Measurements from ENCODE around the gene SSBP4.
"Not testable (repeated sequence)": the region's sequence is repeated elsewhere in the genome, so short reads cannot be mapped to it uniquely, and the experiment has no call there.

SSBP4 gene

DNA sequence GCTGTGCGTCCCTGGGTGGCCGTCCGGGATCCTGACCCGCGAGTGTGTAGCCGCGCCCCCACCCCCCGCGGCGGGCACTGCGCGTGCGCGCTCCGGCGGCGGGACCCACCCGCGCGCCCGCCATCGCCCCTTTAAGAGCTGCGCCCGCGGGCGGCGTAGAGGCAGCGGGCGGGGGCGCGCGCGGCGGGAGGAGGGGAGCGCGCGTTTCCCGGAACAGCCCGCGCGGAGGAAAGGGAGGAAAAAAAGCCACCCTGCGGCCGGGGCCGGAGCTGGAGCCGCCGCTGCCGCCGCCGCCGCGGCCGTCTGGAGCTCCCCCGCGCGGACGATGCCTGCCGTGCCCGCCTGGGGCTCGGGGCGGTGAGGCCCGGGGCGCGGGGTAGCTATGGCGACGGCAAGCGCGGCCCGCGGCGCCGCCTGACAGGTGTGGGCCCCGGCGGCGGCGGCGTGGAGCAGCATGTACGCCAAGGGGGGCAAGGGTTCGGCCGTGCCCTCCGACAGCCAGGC, at the start of gene SSBP4:
SSBP4 (plus strand) TSS at position 204 of the 504 bp plus-strand sequence; CDS start at position 455, 251 bp downstream.
- DNase-seq (ENCODE audit: low read depth in 2 of 2): peak; percentile 79 to 89

GRCh38 chr19:18373407-18373891, 45.7 kb upstream of the SSBP4 start:
- no peak overlapping the region for H3K4me3 ChIP-seq (replicated peaks in 1 of 2; ENCODE audit: low read depth in 2 of 2, low read length in 2 of 2)
- DNase-seq (ENCODE audit: low read depth in 2 of 2): no peak
- TF ChIP-seq, protein P1, sequence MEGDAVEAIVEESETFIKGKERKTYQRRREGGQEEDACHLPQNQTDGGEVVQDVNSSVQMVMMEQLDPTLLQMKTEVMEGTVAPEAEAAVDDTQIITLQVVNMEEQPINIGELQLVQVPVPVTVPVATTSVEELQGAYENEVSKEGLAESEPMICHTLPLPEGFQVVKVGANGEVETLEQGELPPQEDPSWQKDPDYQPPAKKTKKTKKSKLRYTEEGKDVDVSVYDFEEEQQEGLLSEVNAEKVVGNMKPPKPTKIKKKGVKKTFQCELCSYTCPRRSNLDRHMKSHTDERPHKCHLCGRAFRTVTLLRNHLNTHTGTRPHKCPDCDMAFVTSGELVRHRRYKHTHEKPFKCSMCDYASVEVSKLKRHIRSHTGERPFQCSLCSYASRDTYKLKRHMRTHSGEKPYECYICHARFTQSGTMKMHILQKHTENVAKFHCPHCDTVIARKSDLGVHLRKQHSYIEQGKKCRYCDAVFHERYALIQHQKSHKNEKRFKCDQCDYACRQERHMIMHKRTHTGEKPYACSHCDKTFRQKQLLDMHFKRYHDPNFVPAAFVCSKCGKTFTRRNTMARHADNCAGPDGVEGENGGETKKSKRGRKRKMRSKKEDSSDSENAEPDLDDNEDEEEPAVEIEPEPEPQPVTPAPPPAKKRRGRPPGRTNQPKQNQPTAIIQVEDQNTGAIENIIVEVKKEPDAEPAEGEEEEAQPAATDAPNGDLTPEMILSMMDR (IDR thresholded peaks at IDR 0.05; ENCODE audit: low read depth, low read length): no peak

More for the DNA sequence above, at the start of gene SSBP4:
- TF ChIP-seq, protein P1 (IDR thresholded peaks at IDR 0.05; ENCODE audit: low read depth, low read length): no peak
- H3K4me3 ChIP-seq (replicated peaks in 1 of 2; ENCODE audit: low read depth in 2 of 2, low read length in 2 of 2): peak within 1 kb of the TSS; percentile 77 to 83

- H3K4me3 ChIP-seq (replicated peaks in 1 of 2; ENCODE audit: low read depth in 2 of 2, low read length in 2 of 2): no peak overlapping the region
- DNase-seq (ENCODE audit: low read depth in 2 of 2): peak; percentile 99
- TF ChIP-seq, protein P1 (IDR thresholded peaks at IDR 0.05; ENCODE audit: low read depth, low read length): no peak
These were observed 45.1 kb upstream of the SSBP4 start for GRCh38 chr19:18373892-18374629.

GRCh38 chr19:18377026-18377425, 42.2 kb upstream of the SSBP4 start:
- no peak overlapping the region for H3K4me3 ChIP-seq (replicated peaks in 1 of 2; ENCODE audit: low read depth in 2 of 2, low read length in 2 of 2)
- TF ChIP-seq, protein P1 (IDR thresholded peaks at IDR 0.05; ENCODE audit: low read depth, low read length): no peak
- DNase-seq (ENCODE audit: low read depth in 2 of 2): no peak

GRCh38 chr19:18379803-18380747, 39.1 kb upstream of the SSBP4 start:
- H3K4me3 ChIP-seq (replicated peaks in 1 of 2; ENCODE audit: low read depth in 2 of 2, low read length in 2 of 2): no peak overlapping the region
- peak; percentile 82 to 94 for DNase-seq (ENCODE audit: low read depth in 2 of 2)
- TF ChIP-seq, protein P1 (IDR thresholded peaks at IDR 0.05; ENCODE audit: low read depth, low read length): no peak

- no peak overlapping the region for H3K4me3 ChIP-seq (replicated peaks in 1 of 2; ENCODE audit: low read depth in 2 of 2, low read length in 2 of 2)
- no peak for DNase-seq (ENCODE audit: low read depth in 2 of 2)
- TF ChIP-seq, protein P1 (IDR thresholded peaks at IDR 0.05; ENCODE audit: low read depth, low read length): no peak
These were observed 38.4 kb upstream of the SSBP4 start for GRCh38 chr19:18380843-18381242.

GRCh38 chr19:18383622-18384021, 35.6 kb upstream of the SSBP4 start:
- H3K4me3 ChIP-seq (replicated peaks in 1 of 2; ENCODE audit: low read depth in 2 of 2, low read length in 2 of 2); DNase-seq (ENCODE audit: low read depth in 2 of 2): not testable (repeated sequence)
